Ascending aorta (tissue), 2 donors: ENCODE measurements around the gene ZNF717. TPM values are rescaled to one million over a fixed set of nuclear protein-coding genes. Genes with fewer than 3 reads are reported as not detected.
A peak's percentile ranks its signal among the peaks of the same experiment; 100 is the strongest.
"Not testable (repeated sequence)": the region's sequence is repeated elsewhere in the genome, so short reads cannot be mapped to it uniquely, and the experiment has no call there.

ENCODE experiments used
- DNase-seq, 2 donors: peaks; one replicate each; pipeline ENCODE4 v3.0.0-alpha.2; 2019; ENCODE audit warnings: low spot score in 2 of 2
- H3K27ac ChIP-seq, 2 donors: fragments of 200-600 bp; sonication (generic); one replicate each; pipeline ENCODE4 v1.5.1; 2016 to 2017; ENCODE audit warnings: mild to moderate bottlenecking in 1 of 2
- H3K27me3 ChIP-seq: fragments of 200-600 bp; sonication (generic); one replicate; pipeline ENCODE4 v1.5.1; 2017
- H3K36me3 ChIP-seq, 2 donors: fragments of 200-600 bp; sonication (generic); one replicate each; pipeline ENCODE4 v1.5.1; 2016
- H3K4me1 ChIP-seq, 2 donors: fragments of 200-600 bp; sonication (generic); one replicate each; pipeline ENCODE4 v1.5.1; 2016 to 2017; ENCODE audit warnings: mild to moderate bottlenecking in 1 of 2
- H3K4me3 ChIP-seq, 2 donors: fragments of 200-600 bp; sonication (generic); one replicate each; pipeline ENCODE4 v1.5.1; 2016 to 2017; ENCODE audit warnings: mild to moderate bottlenecking in 1 of 2
- H3K9me3 ChIP-seq, 2 donors: fragments of 200-600 bp; sonication (generic); one replicate each; pipeline ENCODE4 v1.5.1; 2016
- intact Hi-C: fragments of 100-400 bp; cut with DNase I; formaldehyde crosslinking; loops from one replicate; pipeline ENCODE4 v1.15.1; 2023
- total RNA-seq: library from RNA; depleted of rRNA; stranded (reverse); fragments of >200 nt; gene quantifications from one replicate; pipeline ENCODE4 v1.1.0, GENCODE V29; 2016
- TF ChIP-seq, protein P1 (sequence below), 3 experiments: fragments of 200-600 bp in 2 of 3; fragments of 450-650 bp in 1 of 3; sonication (generic) in 2 of 3; IDR thresholded peaks; one replicate each; pipeline ENCODE4 v1.5.1; 2016 to 2019; ENCODE audit warnings: antibody characterized with exemption in 3 of 3, mild to moderate bottlenecking in 1 of 3, moderate library complexity in 1 of 3

ZNF717 gene
- 4.4 TPM for total RNA-seq

DNA sequence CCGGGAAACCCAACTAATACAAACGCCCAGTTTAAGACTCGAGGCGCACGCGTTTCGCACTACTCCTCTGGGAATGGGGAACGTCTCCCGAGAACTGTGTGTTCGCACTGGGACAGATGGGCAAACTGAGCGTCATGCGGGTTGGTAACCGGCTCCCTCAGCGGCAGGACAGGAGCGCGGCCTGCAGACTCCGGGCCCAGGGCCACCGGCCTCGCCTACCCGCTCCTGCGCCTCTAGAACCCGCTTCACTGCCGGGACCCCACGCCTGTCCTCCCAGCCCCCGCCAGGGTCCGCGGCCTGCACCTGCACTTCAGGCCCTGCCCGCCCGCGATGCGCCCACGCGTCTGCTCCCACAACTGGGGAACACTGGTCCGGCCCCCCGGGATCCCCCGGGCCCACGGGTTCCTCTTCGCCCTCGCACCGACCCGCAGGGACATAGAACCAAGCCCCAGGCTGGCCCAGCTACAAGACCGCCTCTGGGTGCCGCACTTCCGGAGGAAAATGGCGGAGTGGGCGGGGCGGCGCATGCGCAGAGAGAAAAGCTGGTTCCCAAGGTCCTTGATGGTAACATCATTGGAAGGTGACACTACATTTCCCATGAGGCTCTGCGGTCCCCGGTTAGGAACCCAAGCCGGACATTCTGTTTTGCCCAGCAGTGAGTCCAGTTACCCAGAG is at the start of gene ZNF717:
TSS of gene ZNF717 (minus strand) at position 469 of the 675 bp plus-strand sequence. CDS start 2,187 bp downstream, outside the sequence.
- TF ChIP-seq, protein P1, sequence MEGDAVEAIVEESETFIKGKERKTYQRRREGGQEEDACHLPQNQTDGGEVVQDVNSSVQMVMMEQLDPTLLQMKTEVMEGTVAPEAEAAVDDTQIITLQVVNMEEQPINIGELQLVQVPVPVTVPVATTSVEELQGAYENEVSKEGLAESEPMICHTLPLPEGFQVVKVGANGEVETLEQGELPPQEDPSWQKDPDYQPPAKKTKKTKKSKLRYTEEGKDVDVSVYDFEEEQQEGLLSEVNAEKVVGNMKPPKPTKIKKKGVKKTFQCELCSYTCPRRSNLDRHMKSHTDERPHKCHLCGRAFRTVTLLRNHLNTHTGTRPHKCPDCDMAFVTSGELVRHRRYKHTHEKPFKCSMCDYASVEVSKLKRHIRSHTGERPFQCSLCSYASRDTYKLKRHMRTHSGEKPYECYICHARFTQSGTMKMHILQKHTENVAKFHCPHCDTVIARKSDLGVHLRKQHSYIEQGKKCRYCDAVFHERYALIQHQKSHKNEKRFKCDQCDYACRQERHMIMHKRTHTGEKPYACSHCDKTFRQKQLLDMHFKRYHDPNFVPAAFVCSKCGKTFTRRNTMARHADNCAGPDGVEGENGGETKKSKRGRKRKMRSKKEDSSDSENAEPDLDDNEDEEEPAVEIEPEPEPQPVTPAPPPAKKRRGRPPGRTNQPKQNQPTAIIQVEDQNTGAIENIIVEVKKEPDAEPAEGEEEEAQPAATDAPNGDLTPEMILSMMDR (IDR thresholded peaks at IDR 0.05), result peak in 2 of 3 experiments; percentile 8 to 20
- intact Hi-C loops, result loop anchor here (10.0 kb wide), 1 partner anchor 350 kb away; no protein-coding TSS in a partner anchor
- Histone ChIP-seq H3K36me3 (peaks cover 15 to 26% of the 10 kb centered on the region in 2 donors), H3K27ac (peak within 1 kb of the TSS; percentile 90), H3K4me3 (peak within 1 kb of the TSS; percentile 81 to 97)
- H3K9me3 ChIP-seq, H3K27me3 ChIP-seq, H3K4me1 ChIP-seq: not testable (repeated sequence)
- peak; percentile 69 to 97 for DNase-seq

DNA sequence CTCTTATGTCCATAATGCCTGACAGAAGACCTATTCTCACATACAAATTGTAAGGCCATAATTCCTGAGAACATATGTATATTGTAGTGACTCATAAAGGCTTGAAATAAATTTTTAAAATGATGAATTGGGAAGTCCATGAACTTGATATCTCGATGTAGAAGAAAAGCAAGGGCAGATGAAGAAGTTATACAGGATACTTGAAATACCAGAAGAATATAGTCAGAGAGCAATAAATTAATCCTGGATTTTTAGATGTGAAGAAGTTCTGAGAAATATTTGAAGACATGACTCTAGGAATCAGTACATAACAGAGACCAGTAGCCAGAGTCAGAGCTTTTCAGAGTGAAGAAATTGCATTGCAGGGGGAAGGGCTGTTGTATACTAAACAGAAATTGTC is 45.7 kb upstream of the ZNF717 start:
- H3K36me3 ChIP-seq, DNase-seq, H3K4me3 ChIP-seq, intact Hi-C loops, H3K27ac ChIP-seq, H3K27me3 ChIP-seq, H3K9me3 ChIP-seq, H3K4me1 ChIP-seq: not testable (repeated sequence)

DNA sequence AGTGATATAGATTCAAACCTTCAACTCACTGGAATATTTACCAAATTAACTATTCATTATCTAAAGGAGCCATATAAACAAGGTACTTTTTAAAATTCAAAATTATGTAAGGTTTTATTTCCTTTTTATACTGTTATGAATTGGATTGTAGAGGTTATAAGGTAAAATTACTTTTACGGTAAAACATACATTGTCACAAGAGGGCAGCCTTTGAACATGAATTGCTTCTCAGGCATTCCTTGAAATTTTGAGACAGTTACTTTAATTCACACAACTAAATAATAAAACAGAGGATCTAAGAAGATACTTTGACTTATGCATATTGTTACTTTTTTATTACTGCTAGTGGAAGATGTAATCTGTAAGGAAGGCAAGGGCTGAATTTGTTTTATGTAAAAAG is 32.7 kb upstream of the ZNF717 start:
- H3K36me3 ChIP-seq, DNase-seq, H3K27ac ChIP-seq, intact Hi-C loops, H3K4me1 ChIP-seq, H3K27me3 ChIP-seq, H3K9me3 ChIP-seq, H3K4me3 ChIP-seq: not testable (repeated sequence)

DNA sequence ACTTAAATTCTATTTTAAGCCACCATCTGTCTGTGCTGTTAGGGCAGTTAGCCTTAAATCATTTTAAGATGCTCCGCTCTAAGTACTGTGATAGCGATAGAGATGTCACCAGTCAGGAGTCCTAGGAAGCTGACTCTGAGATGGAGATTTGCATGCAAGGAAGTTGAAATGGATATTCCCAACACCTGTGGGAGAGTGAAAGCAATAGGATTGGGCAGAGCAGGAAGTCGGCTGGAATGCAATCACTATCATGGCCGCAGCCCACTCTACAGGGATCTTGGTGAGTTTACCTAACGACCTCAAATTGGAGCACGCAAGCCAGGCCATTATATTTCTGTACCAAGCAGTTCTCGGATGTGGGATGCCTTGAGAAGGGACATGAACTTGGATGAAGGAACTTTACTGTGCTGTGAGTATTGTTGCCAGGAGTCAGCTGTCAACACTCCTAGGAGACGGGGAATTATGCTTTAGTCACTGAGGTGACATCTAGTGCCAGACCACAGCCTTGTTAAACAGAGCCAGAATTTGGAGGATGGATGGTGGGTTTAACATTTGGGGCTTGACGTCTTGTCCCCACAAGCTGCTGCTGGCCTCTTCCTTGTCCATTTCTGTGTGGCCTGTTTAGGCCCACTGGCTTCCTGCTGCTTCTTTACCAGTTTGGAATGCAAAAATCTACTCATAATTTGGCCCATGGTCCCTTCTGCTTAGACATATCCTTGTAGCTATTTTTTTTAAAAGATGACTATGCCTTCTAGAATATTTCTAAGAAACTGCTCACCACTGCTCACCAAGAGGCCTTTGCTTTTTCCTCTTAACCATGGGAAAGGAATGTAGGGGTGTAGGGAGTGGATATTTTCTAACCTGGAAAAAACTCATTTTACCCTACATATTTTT is 31.2 kb upstream of the ZNF717 start:
- H3K27me3 ChIP-seq, intact Hi-C loops, H3K4me3 ChIP-seq, H3K9me3 ChIP-seq, H3K4me1 ChIP-seq, DNase-seq, H3K36me3 ChIP-seq: not testable (repeated sequence)
- H3K27ac ChIP-seq, result peak overlapping the region in 1 of 2 donors; percentile 40

DNA sequence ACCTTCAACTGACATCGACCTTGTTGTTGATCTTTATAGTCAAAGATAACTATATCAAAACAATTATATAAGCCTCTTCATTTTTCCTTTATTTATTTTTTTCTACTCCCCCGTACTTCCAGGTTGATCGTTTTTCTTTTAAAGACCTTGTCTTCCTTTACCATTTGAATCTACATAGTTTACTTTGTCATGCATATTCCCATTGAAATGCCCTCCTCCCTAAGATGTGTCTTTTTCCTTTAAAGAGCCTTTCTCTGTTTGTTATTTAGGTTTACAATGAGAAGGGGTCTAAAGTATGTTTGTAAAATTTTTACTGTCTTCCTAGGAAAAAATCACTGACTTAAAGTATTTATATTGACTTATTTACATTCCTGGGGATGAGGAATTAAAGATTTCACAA is 29.4 kb upstream of the ZNF717 start:
- no peak for DNase-seq
- H3K9me3 ChIP-seq, result no peaks in the 10 kb centered on the region
- no peak overlapping the region for H3K27ac ChIP-seq
- H3K27me3 ChIP-seq, result no peaks in the 10 kb centered on the region
- no peaks in the 10 kb centered on the region for H3K4me1 ChIP-seq
- H3K4me3 ChIP-seq, result no peak overlapping the region
- TF ChIP-seq, protein P1 (IDR thresholded peaks at IDR 0.05), result no peak
- no peaks in the 10 kb centered on the region for H3K36me3 ChIP-seq
- intact Hi-C loops, result no loop called here

DNA sequence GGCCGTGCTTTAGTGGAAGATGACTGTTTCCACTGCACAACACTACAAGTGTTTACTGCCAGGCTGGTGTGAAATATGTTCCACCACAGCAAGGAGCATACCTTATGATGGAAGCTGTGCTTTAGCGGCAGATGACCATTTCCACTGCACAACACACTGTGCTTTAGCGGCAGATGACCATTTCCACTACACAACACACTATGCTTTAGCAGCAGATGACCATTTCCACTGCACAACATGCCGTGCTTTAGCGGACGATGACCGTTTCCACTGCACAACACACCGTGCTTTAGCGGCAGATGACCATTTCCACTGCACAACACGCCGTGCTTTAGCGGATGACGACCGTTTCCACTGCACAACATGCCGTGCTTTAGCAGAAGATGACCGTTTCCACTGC is 2.8 kb downstream of the ZNF717 start:
- Histone ChIP-seq H3K9me3 (peaks cover 0 to 13% of the 10 kb centered on the region in 2 donors), H3K4me1 (peaks cover 0 to 5% of the 10 kb centered on the region in 2 donors), H3K36me3 (peaks cover 15 to 49% of the 10 kb centered on the region in 2 donors), H3K27ac (no peak overlapping the region), H3K27me3 (no peaks in the 10 kb centered on the region), H3K4me3 (no peak overlapping the region)
- intact Hi-C loops, result loop anchor here (10.0 kb wide), 1 partner anchor 348 kb away; no protein-coding TSS in a partner anchor
- TF ChIP-seq, protein P1 (IDR thresholded peaks at IDR 0.05), result no peak
- DNase-seq, result no peak
